GM21619 (cell line): ENCODE measurements around the gene NBL1.

Experiments used
- ATAC-seq: cut with Tn5 transposase; IDR thresholded peaks from one replicate; pipeline ENCODE4 v1.9.1; 2021; ENCODE audit not compliant: unreplicated experiment

NBL1 gene

GRCh38 chr1:19665496-19666465 is 21.7 kb downstream of the NBL1 start:
- ATAC-seq = no peak

- ATAC-seq = no peak
Observed at GRCh38 chr1:19668888-19669287, 24.8 kb downstream of the NBL1 start.

- no peak for ATAC-seq
Observed at GRCh38 chr1:19670787-19671186, 26.7 kb downstream of the NBL1 start.

GRCh38 chr1:19672237-19672636 is 28.1 kb downstream of the NBL1 start:
- ATAC-seq = no peak

GRCh38 chr1:19675797-19676196 is 31.7 kb downstream of the NBL1 start:
- ATAC-seq = no peak

- ATAC-seq = no peak
Observed at GRCh38 chr1:19676438-19676922, 32.4 kb downstream of the NBL1 start.

GRCh38 chr1:19678493-19678892 is 34.4 kb downstream of the NBL1 start:
- no peak for ATAC-seq

GRCh38 chr1:19678931-19679453 is 34.9 kb downstream of the NBL1 start:
- ATAC-seq = no peak

- ATAC-seq = no peak
Observed at GRCh38 chr1:19679691-19680090, 35.6 kb downstream of the NBL1 start.

- ATAC-seq = no peak
Observed at GRCh38 chr1:19680644-19681043, 36.5 kb downstream of the NBL1 start.

- no peak for ATAC-seq
Observed at GRCh38 chr1:19682257-19682656, 38.1 kb downstream of the NBL1 start.

GRCh38 chr1:19682901-19683300 is 38.8 kb downstream of the NBL1 start:
- ATAC-seq = no peak

GRCh38 chr1:19683351-19683750 is 39.2 kb downstream of the NBL1 start:
- no peak for ATAC-seq

- no peak for ATAC-seq
Observed at GRCh38 chr1:19684677-19685076, 40.6 kb downstream of the NBL1 start.

- ATAC-seq = no peak
Observed at GRCh38 chr1:19685994-19686393, 41.9 kb downstream of the NBL1 start.

GRCh38 chr1:19687414-19687813 is 43.3 kb downstream of the NBL1 start:
- ATAC-seq = no peak

- ATAC-seq = no peak
Observed at GRCh38 chr1:19688041-19688842, 44.1 kb downstream of the NBL1 start.

GRCh38 chr1:19689085-19689757 is 45.1 kb downstream of the NBL1 start:
- ATAC-seq = no peak

- ATAC-seq = no peak
Observed at GRCh38 chr1:19689856-19690255, 45.7 kb downstream of the NBL1 start.

GRCh38 chr1:19690342-19690741 is 46.2 kb downstream of the NBL1 start:
- ATAC-seq = no peak

GRCh38 chr1:19694298-19694697 is 50.2 kb downstream of the NBL1 start:
- no peak for ATAC-seq
